Measurements from ENCODE around the gene CMSS1.

GRCh38 chr3:100165926-100166550, 348.4 kb downstream of the CMSS1 start:
- TF ChIP-seq, protein P1, sequence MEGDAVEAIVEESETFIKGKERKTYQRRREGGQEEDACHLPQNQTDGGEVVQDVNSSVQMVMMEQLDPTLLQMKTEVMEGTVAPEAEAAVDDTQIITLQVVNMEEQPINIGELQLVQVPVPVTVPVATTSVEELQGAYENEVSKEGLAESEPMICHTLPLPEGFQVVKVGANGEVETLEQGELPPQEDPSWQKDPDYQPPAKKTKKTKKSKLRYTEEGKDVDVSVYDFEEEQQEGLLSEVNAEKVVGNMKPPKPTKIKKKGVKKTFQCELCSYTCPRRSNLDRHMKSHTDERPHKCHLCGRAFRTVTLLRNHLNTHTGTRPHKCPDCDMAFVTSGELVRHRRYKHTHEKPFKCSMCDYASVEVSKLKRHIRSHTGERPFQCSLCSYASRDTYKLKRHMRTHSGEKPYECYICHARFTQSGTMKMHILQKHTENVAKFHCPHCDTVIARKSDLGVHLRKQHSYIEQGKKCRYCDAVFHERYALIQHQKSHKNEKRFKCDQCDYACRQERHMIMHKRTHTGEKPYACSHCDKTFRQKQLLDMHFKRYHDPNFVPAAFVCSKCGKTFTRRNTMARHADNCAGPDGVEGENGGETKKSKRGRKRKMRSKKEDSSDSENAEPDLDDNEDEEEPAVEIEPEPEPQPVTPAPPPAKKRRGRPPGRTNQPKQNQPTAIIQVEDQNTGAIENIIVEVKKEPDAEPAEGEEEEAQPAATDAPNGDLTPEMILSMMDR (IDR thresholded peaks at IDR 0.05), result no peak
- no peak for TF ChIP-seq EZH2phosphoT487 (IDR thresholded peaks at IDR 0.05)

All from neural progenitor cell (in vitro differentiated cells).